ACHN (cell line): ENCODE measurements around the gene CD276.
"Not testable (repeated sequence)": the region's sequence is repeated elsewhere in the genome, so short reads cannot be mapped to it uniquely, and the experiment has no call there.

ENCODE experiments used
- DNase-seq: peaks from one replicate; pipeline ENCODE4 v3.0.0-alpha.2; 2015
- in situ Hi-C: cut with HindIII; loops from 2 replicates; pipeline ENCODE4 v1.10.0; 2017; ENCODE audit warnings: low sequenced_read_pairs, low pct_ligation_motif_present, low pct_unique_long_range_greater_than_20kb

CD276 gene

DNA sequence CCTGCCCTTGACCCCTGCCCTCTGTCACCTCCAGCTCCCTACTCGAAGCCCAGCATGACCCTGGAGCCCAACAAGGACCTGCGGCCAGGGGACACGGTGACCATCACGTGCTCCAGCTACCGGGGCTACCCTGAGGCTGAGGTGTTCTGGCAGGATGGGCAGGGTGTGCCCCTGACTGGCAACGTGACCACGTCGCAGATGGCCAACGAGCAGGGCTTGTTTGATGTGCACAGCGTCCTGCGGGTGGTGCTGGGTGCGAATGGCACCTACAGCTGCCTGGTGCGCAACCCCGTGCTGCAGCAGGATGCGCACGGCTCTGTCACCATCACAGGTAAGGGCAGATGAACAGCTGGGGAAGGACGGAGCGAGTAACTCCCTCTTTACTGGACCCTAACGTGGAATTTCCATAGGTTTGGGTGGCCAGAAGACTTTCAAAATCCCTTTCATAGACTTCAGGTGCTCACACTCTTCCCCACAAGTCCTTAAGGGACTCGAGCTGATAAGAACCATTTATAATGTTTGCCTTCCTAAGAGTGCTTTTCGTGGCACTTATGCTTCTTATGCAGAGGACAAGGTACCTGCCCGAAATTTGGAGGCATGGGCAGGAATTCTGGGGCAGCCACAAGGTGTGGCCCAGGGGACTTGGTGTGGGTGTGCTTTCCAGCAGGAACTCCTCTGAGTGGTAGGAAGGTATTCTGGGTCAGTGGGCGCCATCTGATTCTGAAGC is 20.1 kb downstream of the CD276 start:
- DNase-seq, in situ Hi-C loops: not testable (repeated sequence)

DNA sequence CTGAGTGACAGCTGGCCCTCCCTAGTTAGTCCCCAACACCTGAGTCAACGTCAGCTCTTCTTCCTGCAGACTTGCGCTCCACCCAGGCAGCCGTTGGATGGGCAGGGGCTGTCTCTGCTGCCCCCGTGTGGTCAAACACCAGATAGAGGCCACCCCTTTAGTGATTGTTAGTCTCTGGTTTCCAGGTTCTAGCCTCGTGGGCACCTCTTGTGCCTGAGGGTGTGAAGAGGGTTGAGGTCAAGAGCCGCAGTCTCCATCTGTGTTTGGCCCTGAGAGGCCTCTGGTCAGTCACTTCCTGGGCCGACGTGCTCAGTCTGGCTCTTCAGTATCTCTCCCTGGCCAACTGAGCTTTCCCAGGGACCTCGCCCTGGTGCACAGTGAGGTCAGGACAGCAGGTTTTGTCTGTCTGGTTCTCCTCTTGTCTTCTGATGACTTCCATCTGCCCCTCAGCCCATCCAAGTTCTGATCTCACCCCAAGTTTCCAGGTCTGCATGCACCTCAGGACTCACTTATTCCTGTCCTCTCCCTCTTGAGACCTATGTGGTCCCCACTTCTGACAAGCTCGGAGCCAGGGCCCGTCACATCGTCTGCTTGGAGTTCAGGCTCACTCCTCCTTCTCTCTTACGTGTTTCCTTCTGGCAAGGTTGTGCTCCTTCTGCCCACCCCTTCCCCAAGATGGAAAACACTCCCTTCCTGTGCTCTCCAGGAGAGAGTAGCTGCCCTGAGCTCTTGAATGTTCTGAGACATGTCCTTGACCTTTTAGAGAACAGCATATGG is 20.9 kb downstream of the CD276 start:
- peak; percentile 45 for DNase-seq
- in situ Hi-C loops = no loop called here

GRCh38 chr15:73708691-73709090 is 24.5 kb downstream of the CD276 start:
- no peak for DNase-seq
- in situ Hi-C loops = no loop called here

- DNase-seq = no peak
- in situ Hi-C loops = no loop called here
Observed at GRCh38 chr15:73709241-73709640, 25.1 kb downstream of the CD276 start.

DNA sequence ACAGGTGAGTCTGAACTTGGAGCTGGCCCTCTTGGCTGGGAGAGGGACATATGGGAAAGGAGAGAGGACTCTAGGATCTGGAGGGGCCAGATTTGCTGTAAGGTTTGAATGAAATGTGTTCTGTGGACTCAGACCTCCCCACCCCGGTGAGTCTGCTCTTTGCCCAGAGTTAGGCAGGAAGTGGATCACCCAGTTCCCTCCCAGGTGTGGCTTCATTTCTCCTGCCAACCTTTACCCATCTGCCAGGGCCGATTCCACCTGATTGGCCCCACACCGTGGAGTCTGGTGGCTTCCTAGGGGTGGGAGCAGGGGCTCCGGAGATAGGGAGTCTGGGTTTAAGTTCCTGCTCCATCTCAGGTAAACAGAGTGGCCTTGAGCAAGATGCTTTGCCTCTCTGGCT is 25.5 kb downstream of the CD276 start:
- in situ Hi-C loops = no loop called here
- no peak for DNase-seq

- in situ Hi-C loops = no loop called here
- DNase-seq = no peak
Observed at GRCh38 chr15:73710321-73710720, 26.1 kb downstream of the CD276 start.

- no peak for DNase-seq
- in situ Hi-C loops = no loop called here
Observed at GRCh38 chr15:73711526-73711925, 27.3 kb downstream of the CD276 start.

DNA sequence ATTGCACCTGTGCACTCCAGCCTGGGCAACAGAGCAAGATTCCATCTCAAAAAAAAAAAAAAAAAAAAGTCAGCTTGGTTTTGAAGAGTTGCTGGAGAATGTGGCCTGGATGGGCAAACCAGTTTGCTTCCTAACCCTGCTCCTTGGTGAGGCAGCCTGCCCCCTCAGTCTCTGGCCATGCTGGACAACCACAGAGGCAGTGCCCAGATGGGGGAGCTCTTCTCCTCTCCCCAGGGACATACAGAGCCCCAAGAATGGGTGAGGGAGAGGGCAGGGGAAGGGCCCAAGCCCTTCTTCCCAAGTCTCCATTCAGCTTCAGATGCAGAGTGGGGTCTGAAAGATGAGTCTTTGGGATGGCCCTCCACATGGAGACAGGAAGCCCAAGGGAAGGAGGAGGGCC is 27.9 kb downstream of the CD276 start:
- in situ Hi-C loops = no loop called here
- no peak for DNase-seq

- in situ Hi-C loops = no loop called here
- DNase-seq = no peak
Observed at GRCh38 chr15:73714695-73715301, 30.6 kb downstream of the CD276 start.

DNA sequence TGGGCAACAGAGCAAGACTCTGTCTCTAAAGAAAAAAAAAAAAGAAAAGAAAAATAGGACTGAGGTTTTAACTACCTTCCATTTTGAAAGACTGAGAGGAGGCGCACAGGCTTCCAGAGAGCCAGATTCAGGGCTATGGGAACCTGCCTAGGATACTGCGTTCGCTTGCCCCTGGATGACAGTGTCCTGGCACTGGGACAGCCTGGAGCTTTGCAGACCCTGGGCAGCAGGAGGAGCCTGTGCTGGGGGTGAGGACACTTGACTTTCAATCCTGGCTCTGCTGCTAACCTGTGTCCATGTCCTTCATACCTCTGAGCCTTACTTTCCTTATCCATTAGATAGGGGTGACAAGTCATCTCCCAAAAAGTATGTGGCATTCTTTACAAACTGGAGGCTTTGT is 31.2 kb downstream of the CD276 start:
- in situ Hi-C loops = no loop called here
- no peak for DNase-seq

DNA sequence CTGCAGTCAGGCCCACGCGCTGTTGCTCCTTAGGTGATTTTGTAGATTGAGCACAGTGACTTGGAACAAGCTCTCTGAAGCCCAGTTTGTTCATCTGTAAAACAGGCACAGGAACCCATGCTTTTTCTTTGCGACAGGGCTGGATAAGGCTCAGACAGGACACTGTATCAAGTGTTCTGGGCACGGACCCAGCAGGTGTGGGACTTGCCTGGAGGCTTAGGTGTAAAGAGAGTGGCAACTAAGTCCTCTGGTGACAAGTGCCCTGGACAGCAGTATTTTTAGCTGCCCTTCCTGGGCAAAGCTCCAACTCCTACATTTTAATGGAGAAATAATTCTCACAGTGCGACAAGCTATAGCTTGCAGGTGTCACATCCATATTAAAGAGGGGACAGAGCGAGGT is 32.2 kb downstream of the CD276 start:
- no peak for DNase-seq

DNA sequence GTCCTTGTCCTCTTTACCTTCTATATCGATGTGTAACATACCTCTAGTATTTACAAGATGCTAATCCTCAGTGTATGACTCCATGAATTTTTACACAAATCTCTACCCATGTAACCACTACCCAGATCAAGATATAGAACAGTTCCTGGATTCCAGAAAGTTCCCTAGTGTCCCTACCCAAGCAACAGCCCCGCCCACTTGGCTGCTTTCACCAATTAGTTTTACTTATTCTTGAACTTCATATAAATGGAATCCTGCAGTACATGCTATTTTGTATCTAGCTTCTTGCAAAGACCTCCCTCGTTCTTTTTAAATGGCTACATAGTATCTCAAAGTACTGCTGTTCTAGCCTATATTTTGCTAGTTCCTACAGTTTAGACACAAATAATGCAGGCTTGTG is 33.0 kb downstream of the CD276 start:
- in situ Hi-C loops = no loop called here
- DNase-seq = no peak

More for the DNA sequence above, 32.2 kb downstream of the CD276 start:
- in situ Hi-C loops = no loop called here

GRCh38 chr15:73717802-73718201 is 33.6 kb downstream of the CD276 start:
- no peak for DNase-seq
- in situ Hi-C loops = no loop called here

GRCh38 chr15:73718694-73719093 is 34.5 kb downstream of the CD276 start:
- DNase-seq = no peak
- in situ Hi-C loops = no loop called here

- in situ Hi-C loops = no loop called here
- DNase-seq = no peak
Observed at GRCh38 chr15:73722425-73722824, 38.2 kb downstream of the CD276 start.

- DNase-seq = no peak
Observed at GRCh38 chr15:73723191-73723590, 39.0 kb downstream of the CD276 start.

DNA sequence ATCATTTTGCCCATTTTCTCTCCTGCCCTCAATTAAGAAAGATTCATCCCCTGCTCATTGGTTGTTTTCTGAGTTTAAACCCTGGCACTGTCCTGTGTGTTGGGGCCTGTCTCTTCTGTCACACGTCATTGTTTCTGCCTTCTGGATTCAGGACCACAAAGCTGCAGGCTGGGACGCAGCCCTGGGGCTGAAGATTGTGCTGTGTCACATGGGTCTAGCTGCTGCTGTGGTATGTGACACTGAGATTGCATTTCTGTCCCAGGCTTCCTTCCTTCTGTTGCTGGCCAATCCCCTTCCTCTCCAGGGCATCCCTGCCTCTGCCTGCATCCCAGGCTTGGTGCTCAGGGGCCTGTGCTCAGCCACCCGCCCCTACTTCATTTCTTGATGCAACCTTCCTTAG is 40.0 kb downstream of the CD276 start:
- in situ Hi-C loops = no loop called here
- DNase-seq = no peak

More at GRCh38 chr15:73723191-73723590, 39.0 kb downstream of the CD276 start:
- in situ Hi-C loops = no loop called here

DNA sequence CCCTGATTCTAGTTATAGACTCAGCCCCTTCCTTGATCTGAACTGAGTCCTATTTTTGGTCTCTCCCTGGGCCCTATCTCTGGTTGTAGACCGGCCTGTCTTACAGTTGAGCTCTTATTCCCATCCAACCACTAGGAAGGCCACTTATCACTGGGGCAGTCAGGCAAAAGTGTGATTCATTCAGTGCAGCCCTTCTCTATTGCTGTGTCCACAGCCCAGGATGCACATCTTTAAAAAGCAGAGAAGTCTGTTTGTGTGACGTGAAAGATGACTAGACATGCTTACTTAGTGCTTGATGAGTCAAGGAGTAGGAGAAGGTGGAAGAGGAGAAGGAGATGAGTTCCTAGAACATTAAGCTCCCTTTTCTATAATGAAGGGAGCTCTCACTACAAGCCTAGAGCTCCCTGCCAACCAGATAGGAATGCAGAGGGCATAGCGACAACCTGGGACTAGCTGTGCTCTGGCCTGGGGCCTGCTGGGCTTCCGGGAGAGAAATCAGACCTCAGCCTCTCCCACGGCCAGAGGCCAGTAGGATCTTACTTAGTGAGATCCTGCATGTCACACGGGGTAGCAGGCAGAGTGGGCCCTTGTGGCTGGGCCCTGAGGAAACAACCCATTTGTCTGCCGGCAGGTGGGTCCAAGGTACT is 43.3 kb downstream of the CD276 start:
- in situ Hi-C loops = no loop called here
- DNase-seq = peak; percentile 72

- in situ Hi-C loops, DNase-seq: not testable (repeated sequence)
Observed at GRCh38 chr15:73732051-73732450, 47.9 kb downstream of the CD276 start.
